PC-3 (cell line): ENCODE measurements around the gene FBXO31.

Experiments used
- EZH2 ChIP-seq: fragments of 300-600 bp; sonication (generic); IDR thresholded peaks from one replicate; pipeline ENCODE4 v1.6.1; 2017; ENCODE audit warnings: antibody characterized with exemption, mild to moderate bottlenecking, low read length; ENCODE audit not compliant: unreplicated experiment
- TF ChIP-seq, protein P1 (sequence below): fragments of 300-600 bp; sonication (generic); conservative IDR thresholded peaks from 2 replicates; pipeline ENCODE4 v1.5.1; 2017; ENCODE audit warnings: antibody characterized with exemption, low read depth, mild to moderate bottlenecking, low read length

DNA sequence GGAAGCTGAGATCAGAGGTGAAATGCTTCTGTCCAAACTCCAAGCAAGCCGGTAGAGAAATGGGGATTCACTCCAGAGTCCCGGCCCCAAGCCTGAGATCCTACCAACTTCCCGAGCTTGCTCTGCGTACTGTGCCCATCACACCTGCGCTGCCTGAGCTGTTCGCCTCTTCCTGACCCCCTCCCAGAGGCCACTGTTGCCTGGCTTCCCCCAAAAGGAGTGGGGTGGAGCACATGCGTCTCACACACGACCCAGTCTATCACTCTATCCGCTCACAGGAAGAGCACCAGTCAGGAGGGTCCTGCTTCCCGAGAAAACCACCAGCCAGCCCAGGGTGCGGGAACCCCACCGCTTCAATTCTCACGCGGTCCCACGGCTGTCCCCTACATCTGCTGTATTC lies 52.9 kb downstream of the FBXO31 start:
- TF ChIP-seq, protein P1, sequence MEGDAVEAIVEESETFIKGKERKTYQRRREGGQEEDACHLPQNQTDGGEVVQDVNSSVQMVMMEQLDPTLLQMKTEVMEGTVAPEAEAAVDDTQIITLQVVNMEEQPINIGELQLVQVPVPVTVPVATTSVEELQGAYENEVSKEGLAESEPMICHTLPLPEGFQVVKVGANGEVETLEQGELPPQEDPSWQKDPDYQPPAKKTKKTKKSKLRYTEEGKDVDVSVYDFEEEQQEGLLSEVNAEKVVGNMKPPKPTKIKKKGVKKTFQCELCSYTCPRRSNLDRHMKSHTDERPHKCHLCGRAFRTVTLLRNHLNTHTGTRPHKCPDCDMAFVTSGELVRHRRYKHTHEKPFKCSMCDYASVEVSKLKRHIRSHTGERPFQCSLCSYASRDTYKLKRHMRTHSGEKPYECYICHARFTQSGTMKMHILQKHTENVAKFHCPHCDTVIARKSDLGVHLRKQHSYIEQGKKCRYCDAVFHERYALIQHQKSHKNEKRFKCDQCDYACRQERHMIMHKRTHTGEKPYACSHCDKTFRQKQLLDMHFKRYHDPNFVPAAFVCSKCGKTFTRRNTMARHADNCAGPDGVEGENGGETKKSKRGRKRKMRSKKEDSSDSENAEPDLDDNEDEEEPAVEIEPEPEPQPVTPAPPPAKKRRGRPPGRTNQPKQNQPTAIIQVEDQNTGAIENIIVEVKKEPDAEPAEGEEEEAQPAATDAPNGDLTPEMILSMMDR: no peak
- TF ChIP-seq EZH2: no peak
